MCF 10A (cell line): Measurements from ENCODE around the gene LRRC45. TPM values are rescaled to one million over a fixed set of nuclear protein-coding genes. Genes with fewer than 3 reads are reported as not detected.
A peak's percentile ranks its signal among the peaks of the same experiment; 100 is the strongest.

Source experiments
- BruUV-seq: library from RNA; stranded (reverse); fragments of 400-500 nt; replicated peaks from 2 replicates; lab custom pipeline; 2021; lab: Mats Ljungman, UMichigan
- CTCF ChIA-PET: fragments of 300-600 bp; sonication (Branson Sonifier 250); formaldehyde crosslinking; extraction: SDS; loops from one replicate; lab custom pipeline; 2021; ENCODE audit warnings: antibody characterized with exemption, inconsistent platforms; lab: Yijun Ruan, JAX
- POLR2A ChIA-PET: fragments of 300-600, 350-650 bp; sonication (Branson Sonifier 250); formaldehyde crosslinking; extraction: SDS; loops from one replicate; lab custom pipeline; 2020; ENCODE audit warnings: antibody characterized with exemption, inconsistent platforms; lab: Yijun Ruan, JAX
- DNase-seq: peaks from one replicate; pipeline ENCODE4 v3.0.0-alpha.2; 2018; ENCODE audit not compliant: unreplicated experiment
- H3K27ac Mint-ChIP-seq: one replicate; pipeline ENCODE4 v1.8.0; 2022; ENCODE audit warnings: mild to moderate bottlenecking, low read depth, mixed read lengths; ENCODE audit not compliant: unreplicated experiment
- H3K27me3 Mint-ChIP-seq: one replicate; pipeline ENCODE4 v1.8.0; 2022; ENCODE audit warnings: mixed read lengths; ENCODE audit not compliant: insufficient read depth, unreplicated experiment
- H3K36me3 Mint-ChIP-seq: one replicate; pipeline ENCODE4 v1.8.0; 2022; ENCODE audit warnings: mild to moderate bottlenecking, moderate library complexity, mixed read lengths; ENCODE audit not compliant: insufficient read depth, unreplicated experiment
- H3K4me1 Mint-ChIP-seq: one replicate; pipeline ENCODE4 v1.8.0; 2022; ENCODE audit warnings: mixed read lengths; ENCODE audit not compliant: insufficient read depth, unreplicated experiment
- H3K4me3 Mint-ChIP-seq: one replicate; pipeline ENCODE4 v1.8.0; 2022; ENCODE audit warnings: mild to moderate bottlenecking, moderate library complexity, mixed read lengths; ENCODE audit not compliant: unreplicated experiment
- H3K9me3 Mint-ChIP-seq: one replicate; pipeline ENCODE4 v1.8.0; 2022; ENCODE audit warnings: mixed read lengths; ENCODE audit not compliant: unreplicated experiment
- intact Hi-C: fragments of 100-400 bp; cut with micrococcal nuclease; formaldehyde crosslinking; loops from 2 replicates; pipeline ENCODE4 v1.14.1; 2022
- total RNA-seq: library from RNA; stranded (reverse); gene quantifications from 2 replicates; pipeline ENCODE4 v1.2.3, GENCODE V29; 2022
- TF ChIP-seq, protein P1 (sequence below): fragments of 200-600 bp; IDR thresholded peaks from one replicate; pipeline ENCODE4 v1.8.0; 2022; ENCODE audit warnings: antibody characterized with exemption, mild to moderate bottlenecking; ENCODE audit not compliant: unreplicated experiment

LRRC45 gene
- total RNA-seq, 1 experiment from 2014 or later, result 3.4 TPM

GRCh38 chr17:82046903-82047302 is 23.8 kb downstream of the LRRC45 start:
- H3K4me3 Mint-ChIP-seq, result no peak overlapping the region
- BruUV-seq, result no TSS peak
- H3K27ac Mint-ChIP-seq, result no peak overlapping the region

DNA sequence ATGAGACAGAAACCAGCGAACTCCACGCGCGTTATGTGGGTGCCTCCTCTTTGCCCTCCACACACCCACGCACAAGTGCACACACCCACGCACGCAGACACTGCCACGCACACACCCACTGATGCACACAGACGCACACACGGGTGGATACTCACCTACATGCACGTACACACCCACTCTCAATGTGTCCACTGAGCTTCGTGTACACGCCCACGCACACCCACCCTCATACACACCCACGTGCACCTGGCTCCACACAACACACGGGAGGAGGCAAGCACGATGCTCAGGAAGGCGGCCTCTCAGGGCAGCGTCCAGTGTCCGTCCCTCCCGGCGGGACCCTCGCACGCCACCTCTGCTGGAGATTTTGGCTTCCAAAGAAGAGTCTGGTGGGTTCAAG is 24.3 kb downstream of the LRRC45 start:
- H3K4me3 Mint-ChIP-seq, result no peak overlapping the region
- intact Hi-C loops, result no loop called here
- no peaks in the 10 kb centered on the region for H3K27me3 Mint-ChIP-seq
- ChIA-PET POLR2A (interaction anchor here (0.6 to 1.3 kb wide), 3 partner anchors 10 to 63 kb away, joined by 3 to 6 read pairs (median 4); partner anchors contain the start of gene DCXR), CTCF (no interaction called here)
- BruUV-seq, result no TSS peak
- DNase-seq, result no peak
- peaks cover 19% of the 10 kb centered on the region for H3K36me3 Mint-ChIP-seq
- no peaks in the 10 kb centered on the region for H3K9me3 Mint-ChIP-seq
- TF ChIP-seq, protein P1, sequence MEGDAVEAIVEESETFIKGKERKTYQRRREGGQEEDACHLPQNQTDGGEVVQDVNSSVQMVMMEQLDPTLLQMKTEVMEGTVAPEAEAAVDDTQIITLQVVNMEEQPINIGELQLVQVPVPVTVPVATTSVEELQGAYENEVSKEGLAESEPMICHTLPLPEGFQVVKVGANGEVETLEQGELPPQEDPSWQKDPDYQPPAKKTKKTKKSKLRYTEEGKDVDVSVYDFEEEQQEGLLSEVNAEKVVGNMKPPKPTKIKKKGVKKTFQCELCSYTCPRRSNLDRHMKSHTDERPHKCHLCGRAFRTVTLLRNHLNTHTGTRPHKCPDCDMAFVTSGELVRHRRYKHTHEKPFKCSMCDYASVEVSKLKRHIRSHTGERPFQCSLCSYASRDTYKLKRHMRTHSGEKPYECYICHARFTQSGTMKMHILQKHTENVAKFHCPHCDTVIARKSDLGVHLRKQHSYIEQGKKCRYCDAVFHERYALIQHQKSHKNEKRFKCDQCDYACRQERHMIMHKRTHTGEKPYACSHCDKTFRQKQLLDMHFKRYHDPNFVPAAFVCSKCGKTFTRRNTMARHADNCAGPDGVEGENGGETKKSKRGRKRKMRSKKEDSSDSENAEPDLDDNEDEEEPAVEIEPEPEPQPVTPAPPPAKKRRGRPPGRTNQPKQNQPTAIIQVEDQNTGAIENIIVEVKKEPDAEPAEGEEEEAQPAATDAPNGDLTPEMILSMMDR, result no peak
- no peak overlapping the region for H3K27ac Mint-ChIP-seq
- no peaks in the 10 kb centered on the region for H3K4me1 Mint-ChIP-seq

More at GRCh38 chr17:82046903-82047302, 23.8 kb downstream of the LRRC45 start:
- Mint-ChIP-seq H3K9me3 (no peaks in the 10 kb centered on the region), H3K4me1 (no peaks in the 10 kb centered on the region), H3K36me3 (peaks cover 19% of the 10 kb centered on the region), H3K27me3 (no peaks in the 10 kb centered on the region)
- DNase-seq, result no peak
- ChIA-PET POLR2A (interaction anchor here (1.3 kb wide), 1 partner anchor 9 kb away, joined by 6 read pairs; the partner anchor contains the start of gene DCXR), CTCF (no interaction called here)
- TF ChIP-seq, protein P1, result no peak
- intact Hi-C loops, result no loop called here

DNA sequence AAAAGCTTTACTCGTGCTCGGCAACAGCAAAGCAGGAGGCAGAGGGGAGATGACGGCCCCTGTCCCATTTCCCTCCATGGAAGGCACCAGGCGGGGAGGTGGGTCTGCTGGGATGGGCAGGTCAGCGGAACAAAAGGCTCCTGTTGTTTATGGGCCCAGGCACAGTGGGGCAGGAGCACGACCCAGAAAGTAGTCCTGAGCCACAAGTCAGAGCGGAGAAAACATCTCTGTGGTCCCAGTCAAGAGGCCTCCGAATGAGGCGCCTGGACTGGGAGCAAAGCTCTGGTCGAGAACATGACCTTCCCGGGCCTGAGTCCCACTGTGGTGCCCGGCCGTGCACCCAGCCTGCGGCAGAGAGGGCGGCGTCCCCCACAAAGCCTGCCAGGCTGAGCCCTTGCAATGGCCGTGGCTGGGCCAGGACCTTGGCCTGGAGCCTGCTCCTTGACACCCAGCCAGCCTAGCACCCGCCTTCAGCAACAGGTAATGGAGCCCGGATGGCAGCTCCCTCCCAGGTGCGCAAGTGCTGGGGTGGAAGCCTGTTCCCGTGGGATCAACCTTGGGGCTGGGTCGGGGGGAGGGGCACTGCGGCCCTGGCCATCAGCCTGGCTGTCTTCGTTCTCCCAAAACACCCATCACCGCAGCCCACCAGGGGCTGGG is 24.9 kb downstream of the LRRC45 start:
- H3K27ac Mint-ChIP-seq, result no peak overlapping the region

GRCh38 chr17:82048571-82048971 is 25.5 kb downstream of the LRRC45 start:
- Mint-ChIP-seq H3K27me3 (no peaks in the 10 kb centered on the region), H3K27ac (no peak overlapping the region), H3K36me3 (peaks cover 19% of the 10 kb centered on the region), H3K9me3 (no peaks in the 10 kb centered on the region), H3K4me3 (no peak overlapping the region), H3K4me1 (no peaks in the 10 kb centered on the region)
- POLR2A ChIA-PET, result interaction anchor here (3.0 kb wide), 1 partner anchor 11 kb away, joined by 11 read pairs; the partner anchor contains the start of gene DCXR
- intact Hi-C loops, result no loop called here
- BruUV-seq, result no TSS peak
- CTCF ChIA-PET, result no interaction called here
- TF ChIP-seq, protein P1, result no peak
- no peak for DNase-seq

More for the DNA sequence above, 24.9 kb downstream of the LRRC45 start:
- H3K4me3 Mint-ChIP-seq, result no peak overlapping the region
- TSS peak; percentile 33 for BruUV-seq
- H3K36me3 Mint-ChIP-seq, result peaks cover 19% of the 10 kb centered on the region
- intact Hi-C loops, result no loop called here
- DNase-seq, result no peak
- no peaks in the 10 kb centered on the region for H3K27me3 Mint-ChIP-seq
- no peaks in the 10 kb centered on the region for H3K9me3 Mint-ChIP-seq
- ChIA-PET CTCF (interaction anchor here (0.6 kb wide), 1 partner anchor 322 kb away, joined by 4 read pairs; no protein-coding TSS in a partner anchor), POLR2A (interaction anchor here (0.6 to 1.3 kb wide), 3 partner anchors 10 to 62 kb away, joined by 3 to 6 read pairs (median 4); partner anchors contain the start of gene DCXR)
- H3K4me1 Mint-ChIP-seq, result no peaks in the 10 kb centered on the region
- TF ChIP-seq, protein P1, result no peak
